H1 (cell line): ENCODE measurements around the gene RAD51B. TPM values are rescaled to one million over a fixed set of nuclear protein-coding genes. Genes with fewer than 3 reads are reported as not detected.

Source experiments
- EZH2 ChIP-seq: fragments of 200-600 bp; sonication (generic); IDR thresholded peaks from 2 replicates; pipeline ENCODE4 v1.7.1; 2012; ENCODE audit warnings: low read depth, mild to moderate bottlenecking, moderate library complexity, low read length, inconsistent platforms; ENCODE audit not compliant: severe bottlenecking
- POU5F1 ChIP-seq: IDR thresholded peaks from 2 replicates; pipeline ENCODE4 v1.6.1; 2011; ENCODE audit warnings: low read depth, mild to moderate bottlenecking, low read length, moderate library complexity
- RBBP5 ChIP-seq: IDR thresholded peaks from 2 replicates; pipeline ENCODE4 v1.7.1; 2012; ENCODE audit warnings: low read depth, mild to moderate bottlenecking, inconsistent platforms, low read length, moderate library complexity, borderline replicate concordance
- RXRA ChIP-seq: IDR thresholded peaks from 2 replicates; pipeline ENCODE4 v1.6.1; 2011; ENCODE audit warnings: low read depth, mild to moderate bottlenecking, low read length, moderate library complexity; ENCODE audit not compliant: insufficient read depth
- SP2 ChIP-seq: IDR thresholded peaks from 2 replicates; pipeline ENCODE4 v1.6.1; 2012; ENCODE audit warnings: mild to moderate bottlenecking, low read length, inconsistent platforms
- TBP ChIP-seq: IDR thresholded peaks from 2 replicates; pipeline ENCODE4 v1.6.1; 2011; ENCODE audit warnings: low read depth, low read length, improper control_type of control experiment
- polyA plus RNA-seq, 7 experiments: library from polyadenylated mRNA; depleted of rRNA in 3 of 7; stranded (reverse) in 5 of 7; unstranded in 2 of 7; fragments of >200 nt in 5 of 7; fragments of 200-250 nt in 2 of 7; gene quantifications; 1 replicate in 5 of 7; 2 replicates in 1 of 7; 4 replicates in 1 of 7; pipeline versions ENCODE4 v1.2.1 to v1.2.3, GENCODE V29; 2011 to 2013; ENCODE audit warnings: missing spikeins in 2 of 7, mixed read lengths in 2 of 7
- total RNA-seq: library from RNA; stranded (reverse); fragmentation: NEBNext Ultra II Directional; extraction: Animal tissue kit (Norgen Biotek cat#: 25700); gene quantifications from 2 replicates; pipeline ENCODE4 v1.2.1, GENCODE V29; 2021

Gene RAD51B
- total and polyA plus RNA-seq, 2 of the 8 experiments (the other 6 are each of a cell fraction or from before 2014, with no cell fraction given) = 3.9 to 14.9 TPM

DNA sequence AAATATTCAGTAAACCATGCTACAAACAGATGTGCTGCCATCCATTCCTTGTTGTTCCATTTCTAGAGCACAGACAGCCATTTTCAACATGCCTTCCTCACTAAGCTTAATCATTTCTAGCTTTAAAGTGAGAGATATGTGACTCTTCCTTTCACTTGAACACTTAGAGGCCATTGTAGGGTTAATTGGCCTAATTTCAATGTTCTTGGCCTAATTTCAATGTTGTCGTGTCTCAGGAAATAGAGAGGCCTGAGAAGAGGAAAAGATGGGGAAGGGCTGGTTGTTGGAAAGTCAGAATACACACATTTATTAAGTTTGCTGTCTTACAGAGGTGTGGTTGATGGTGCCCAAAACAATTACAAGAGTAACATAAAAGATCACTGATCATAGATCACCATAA, 538.2 kb downstream of the RAD51B start (continued):
- TF ChIP-seq POU5F1 = no peak
- no peak for TF ChIP-seq SP2
- no peak for TF ChIP-seq EZH2
- no peak for TF ChIP-seq RBBP5
- TF ChIP-seq TBP = no peak
- no peak for TF ChIP-seq RXRA
